Stimulated activated naive CD8-positive, alpha-beta T cell treated with anti-CD3 and anti-CD28 coated beads, Interleukin-15, amount 100 ng/mL, for 72 hours (primary cell): ENCODE data around the gene ACR.
"Not testable (repeated sequence)": the region's sequence is repeated elsewhere in the genome, so short reads cannot be mapped to it uniquely, and the experiment has no call there.

Experiments
- ATAC-seq: fragments of 150-1000 bp; cut with Tn5 transposase; 2 replicates; pipeline ENCODE4 v1.10.0; 2021; ENCODE audit warnings: mild to moderate bottlenecking, moderate library complexity
- DNase-seq, 2 donors: peaks; one replicate each; pipeline ENCODE4 v3.0.0; 2021 to 2022
- H3K27ac Mint-ChIP-seq, 2 donors: one replicate each; pipeline ENCODE4 v1.8.0; 2022; ENCODE audit warnings: mild to moderate bottlenecking in 2 of 2, mixed read lengths in 2 of 2, moderate library complexity in 2 of 2
- H3K27me3 Mint-ChIP-seq: one replicate; pipeline ENCODE4 v1.8.0; 2022; ENCODE audit warnings: mixed read lengths
- H3K4me1 Mint-ChIP-seq: one replicate; pipeline ENCODE4 v1.8.0; 2022; ENCODE audit warnings: mild to moderate bottlenecking, mixed read lengths
- H3K4me3 Mint-ChIP-seq, 2 donors: one replicate each; pipeline ENCODE4 v1.8.0; 2022; ENCODE audit warnings: mild to moderate bottlenecking in 2 of 2, mixed read lengths in 2 of 2, moderate library complexity in 1 of 2
- H3K9me3 Mint-ChIP-seq, 2 donors: one replicate each; pipeline ENCODE4 v1.8.0; 2022; ENCODE audit warnings: mixed read lengths in 2 of 2

Gene ACR

GRCh38 chr22:50759597-50760341 lies 21.8 kb downstream of the ACR start:
- H3K27me3 Mint-ChIP-seq, H3K4me1 Mint-ChIP-seq, H3K9me3 Mint-ChIP-seq, ATAC-seq, H3K4me3 Mint-ChIP-seq, H3K27ac Mint-ChIP-seq, DNase-seq: not testable (repeated sequence)

- ATAC-seq, H3K27me3 Mint-ChIP-seq, H3K9me3 Mint-ChIP-seq, H3K27ac Mint-ChIP-seq, H3K4me1 Mint-ChIP-seq, DNase-seq, H3K4me3 Mint-ChIP-seq: not testable (repeated sequence)
Observed at GRCh38 chr22:50761829-50762228, 23.8 kb downstream of the ACR start.

DNA sequence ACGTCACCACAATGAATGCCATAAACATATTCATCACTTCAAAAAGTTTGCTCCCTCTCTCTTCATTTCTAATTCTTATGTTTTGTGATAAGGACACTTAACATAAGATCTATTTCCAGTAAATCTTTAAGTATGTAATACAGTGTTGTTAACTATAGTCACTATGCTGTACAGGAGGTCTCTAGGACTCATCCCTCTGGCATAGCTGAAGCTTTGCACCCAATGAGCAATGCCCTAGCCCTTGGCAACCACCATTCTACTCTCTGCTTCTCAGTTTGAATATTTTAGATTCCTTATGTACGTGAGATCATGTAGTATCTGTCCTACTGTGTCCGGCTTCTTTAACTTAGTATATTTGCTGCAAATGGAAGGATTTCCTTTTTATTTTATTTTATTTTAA lies 26.3 kb downstream of the ACR start:
- ATAC-seq, H3K4me1 Mint-ChIP-seq, H3K9me3 Mint-ChIP-seq, H3K4me3 Mint-ChIP-seq, DNase-seq, H3K27ac Mint-ChIP-seq, H3K27me3 Mint-ChIP-seq: not testable (repeated sequence)

DNA sequence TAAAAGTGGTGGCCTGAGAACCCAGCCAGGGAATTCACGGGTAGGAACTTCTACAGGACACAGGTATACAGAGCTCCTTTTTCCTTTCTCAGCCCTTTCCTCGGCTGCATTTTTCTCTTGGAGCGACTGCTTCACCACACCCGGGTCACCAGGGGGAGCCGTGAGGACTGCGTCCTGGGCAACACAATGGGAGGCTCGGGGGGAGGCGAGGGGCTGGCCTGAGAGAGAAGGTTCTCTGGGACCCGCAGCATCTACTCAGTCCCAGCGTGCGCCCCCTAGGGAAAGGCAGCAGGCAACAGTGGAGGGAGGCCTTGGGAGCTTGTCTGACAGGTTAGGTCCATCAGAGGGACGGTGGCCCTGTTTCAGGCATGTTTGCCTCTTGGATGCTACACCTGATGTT lies 37.1 kb downstream of the ACR start:
- peak in 1 of 2 donors; percentile 16 for DNase-seq
- not testable (repeated sequence) for H3K4me1 Mint-ChIP-seq, H3K27ac Mint-ChIP-seq, H3K9me3 Mint-ChIP-seq, H3K27me3 Mint-ChIP-seq, H3K4me3 Mint-ChIP-seq
- peak; percentile 53 for ATAC-seq

GRCh38 chr22:50777631-50778030 lies 39.6 kb downstream of the ACR start:
- DNase-seq, ATAC-seq, H3K4me3 Mint-ChIP-seq, H3K9me3 Mint-ChIP-seq, H3K27me3 Mint-ChIP-seq, H3K27ac Mint-ChIP-seq, H3K4me1 Mint-ChIP-seq: not testable (repeated sequence)

DNA sequence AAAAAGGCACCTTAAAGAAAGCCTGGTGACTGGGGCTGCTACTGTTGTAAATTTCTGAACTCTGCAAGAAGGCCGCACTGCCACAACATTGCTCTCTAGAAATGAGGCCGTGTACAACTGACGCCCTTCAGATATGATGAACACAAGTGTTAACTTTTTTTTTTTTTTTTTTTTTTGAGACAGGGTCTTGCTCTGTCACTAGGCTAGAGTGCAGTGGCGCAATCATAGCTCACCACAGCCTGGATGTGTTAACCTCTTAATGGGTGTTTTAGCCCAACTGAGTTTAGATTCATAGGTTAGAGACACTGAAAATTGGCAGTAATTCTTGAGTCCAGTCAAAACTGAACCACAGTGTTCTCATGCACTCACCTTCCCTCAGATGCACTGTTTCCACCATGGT lies 42.2 kb downstream of the ACR start:
- DNase-seq = peak in 1 of 2 donors; percentile 30
- peaks cover 13% of the 10 kb centered on the region for H3K4me1 Mint-ChIP-seq
- H3K9me3 Mint-ChIP-seq, ATAC-seq, H3K27me3 Mint-ChIP-seq, H3K4me3 Mint-ChIP-seq, H3K27ac Mint-ChIP-seq: not testable (repeated sequence)

- H3K4me3 Mint-ChIP-seq = peak overlapping the region; percentile 19 to 48
- not testable (repeated sequence) for ATAC-seq, H3K9me3 Mint-ChIP-seq, H3K27ac Mint-ChIP-seq, H3K27me3 Mint-ChIP-seq, DNase-seq
- peaks cover 13% of the 10 kb centered on the region for H3K4me1 Mint-ChIP-seq
Observed at GRCh38 chr22:50782253-50782652, 44.2 kb downstream of the ACR start.

GRCh38 chr22:50783033-50783879 lies 45.3 kb downstream of the ACR start, which contains the start of gene RABL2B:
Gene RABL2B, minus strand, starts transcription at chr22:50783636. Its CDS starts 1,342 bp downstream, at chr22:50782294.
- not testable (repeated sequence) for H3K9me3 Mint-ChIP-seq, H3K27me3 Mint-ChIP-seq
- ATAC-seq (peak; percentile 96), DNase-seq (peak; percentile 92 to 93)
- peaks cover 13% of the 10 kb centered on the region for H3K4me1 Mint-ChIP-seq
- peak within 1 kb of the TSS; percentile 82 to 85 for H3K27ac Mint-ChIP-seq
- peak within 1 kb of the TSS; percentile 87 to 90 for H3K4me3 Mint-ChIP-seq

DNA sequence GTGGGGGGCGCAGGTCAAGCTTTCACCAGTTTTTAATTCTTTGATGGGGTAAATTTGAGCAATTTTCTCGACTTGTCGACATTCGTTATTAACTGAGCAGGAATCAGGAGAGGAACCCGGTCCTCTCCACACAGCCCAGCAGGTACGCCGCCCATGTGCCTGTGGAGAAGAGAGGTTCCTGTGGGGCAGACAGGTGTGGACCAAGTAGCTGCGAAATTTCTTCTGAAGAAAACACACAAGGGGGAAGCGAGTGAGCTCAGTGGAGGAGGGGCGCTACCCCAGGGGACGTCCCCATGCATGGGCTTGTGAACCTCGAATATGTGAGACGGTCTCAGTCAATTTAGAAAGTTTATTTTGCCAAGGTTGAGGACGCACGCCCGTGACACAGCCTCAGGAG lies 45.9 kb downstream of the ACR start:
- H3K27me3 Mint-ChIP-seq, H3K9me3 Mint-ChIP-seq: not testable (repeated sequence)
- H3K27ac Mint-ChIP-seq = peak overlapping the region; percentile 82 to 85
- H3K4me1 Mint-ChIP-seq = peaks cover 13% of the 10 kb centered on the region
- DNase-seq = peak; percentile 18 to 19
- H3K4me3 Mint-ChIP-seq = peak overlapping the region; percentile 87 to 90
- peak; percentile 44 for ATAC-seq

- H3K4me1 Mint-ChIP-seq = peaks cover 13% of the 10 kb centered on the region
- not testable (repeated sequence) for ATAC-seq, DNase-seq, H3K9me3 Mint-ChIP-seq, H3K27me3 Mint-ChIP-seq, H3K4me3 Mint-ChIP-seq, H3K27ac Mint-ChIP-seq
Observed at GRCh38 chr22:50785289-50785688, 47.3 kb downstream of the ACR start.

- not testable (repeated sequence) for DNase-seq, H3K27me3 Mint-ChIP-seq, H3K27ac Mint-ChIP-seq, H3K9me3 Mint-ChIP-seq, H3K4me3 Mint-ChIP-seq, ATAC-seq
- H3K4me1 Mint-ChIP-seq = peaks cover 13% of the 10 kb centered on the region
Observed at GRCh38 chr22:50786936-50787335, 48.9 kb downstream of the ACR start.
